Aorta (tissue), 5 donors: Measurements from ENCODE around the gene RAP1GAP2. TPM values are rescaled to one million over a fixed set of nuclear protein-coding genes. Genes with fewer than 3 reads are reported as not detected.

Experiments
- ATAC-seq: fragments of 200-7000 bp; cut with Tn5 transposase; one replicate; pipeline ENCODE4 v1.9.1; 2022; ENCODE audit warnings: moderate library complexity; ENCODE audit not compliant: low FRiP score
- DNase-seq, 2 donors: peaks; one replicate each; pipeline ENCODE4 v3.0.0-alpha.2; 2020
- H3K27ac ChIP-seq, 2 donors: one replicate each; pipeline ENCODE4 v1.5.1; 2013; ENCODE audit warnings: low read length in 2 of 2, mild to moderate bottlenecking in 2 of 2, moderate library complexity in 2 of 2, control low read depth in 1 of 2, inconsistent platforms in 1 of 2, low read depth in 1 of 2
- H3K27me3 ChIP-seq, 2 donors: one replicate each; pipeline ENCODE4 v1.6.1; 2013; ENCODE audit warnings: control low read depth in 1 of 2, low read length in 1 of 2, mild to moderate bottlenecking in 1 of 2, moderate library complexity in 1 of 2; ENCODE audit not compliant: insufficient read depth in 2 of 2, control insufficient read depth in 1 of 2
- H3K36me3 ChIP-seq, 2 donors: one replicate each; pipeline ENCODE4 v1.6.1; 2013; ENCODE audit warnings: control low read depth in 1 of 2, low read length in 1 of 2, mild to moderate bottlenecking in 1 of 2; ENCODE audit not compliant: insufficient read depth in 2 of 2, control insufficient read depth in 1 of 2
- H3K4me1 ChIP-seq, 2 donors: one replicate each; pipeline ENCODE4 v1.6.1; 2013; ENCODE audit warnings: low read length in 2 of 2, control low read depth in 1 of 2, mild to moderate bottlenecking in 1 of 2, moderate library complexity in 1 of 2; ENCODE audit not compliant: insufficient read depth in 2 of 2, control insufficient read depth in 1 of 2
- H3K4me3 ChIP-seq, 2 donors: one replicate each; pipeline ENCODE4 v1.5.1; 2013; ENCODE audit warnings: low read length in 2 of 2, control low read depth in 1 of 2, mild to moderate bottlenecking in 1 of 2
- H3K9me3 ChIP-seq: one replicate; pipeline ENCODE4 v1.6.1; 2013; ENCODE audit warnings: mild to moderate bottlenecking, low read length; ENCODE audit not compliant: control insufficient read depth
- whole genome bisulfite sequencing, 2 donors: extraction: QIAGEN DNeasy Blood & Tissue Kit; methylation state at CpG; one replicate each; pipeline ENCODE4 v1.1.7; 2013; 5-methylcytosine and 5-hydroxymethylcytosine counted together
- intact Hi-C, 2 donors: fragments of 100-400 bp; cut with DNase I; formaldehyde crosslinking; loops; one replicate each; pipeline versions ENCODE4 v1.14.2 to v1.15.0; 2022
- polyA plus RNA-seq, 2 donors: library from polyadenylated mRNA; stranded (reverse); fragments of 200-250 nt; gene quantifications; one replicate each; pipeline ENCODE4 v1.2.3, GENCODE V29; 2013
- total RNA-seq, 2 donors: library from RNA; stranded (reverse); fragmentation: NEBNext Ultra II Directional; extraction: Animal tissue kit (Norgen Biotek cat#: 25700); gene quantifications; one replicate each; pipeline ENCODE4 v1.2.1, GENCODE V29; 2021
- donor health status: healthy with polysubstance abuse.
- donor health status: Bipolar disorder and iron deficiency.
- donor health status: DM: no; HTN: no; CAD: no.
- donor health status: DM: no; HTN: no; CAD: no.
- donor health status: DM: yes; HTN: yes; CAD: no.

The RAP1GAP2 gene
- total and polyA plus RNA-seq, 4 donors = 2.0 to 7.7 (median 4.2) TPM

- no peak for ATAC-seq
- no peak overlapping the region for H3K4me3 ChIP-seq
- H3K27me3 ChIP-seq = no peaks in the 10 kb centered on the region
- no peak overlapping the region for H3K27ac ChIP-seq
- H3K4me1 ChIP-seq = no peaks in the 10 kb centered on the region
- intact Hi-C loops = no loop called here
- no peaks in the 10 kb centered on the region for H3K9me3 ChIP-seq
- no peaks in the 10 kb centered on the region for H3K36me3 ChIP-seq
- peak in 1 of 2 donors; percentile 53 for DNase-seq
- WGBS, 2 donors = 91 to 94% methylated on average over 15 of the region's 15 CpGs
Observed at GRCh38 chr17:3033248-3033640, 237.0 kb downstream of the RAP1GAP2 start.

GRCh38 chr17:3033741-3034577 is 237.7 kb downstream of the RAP1GAP2 start:
- no peaks in the 10 kb centered on the region for H3K4me1 ChIP-seq
- no peaks in the 10 kb centered on the region for H3K27me3 ChIP-seq
- WGBS, 2 donors = 82 to 85% methylated on average over 26 of the region's 26 CpGs
- no peaks in the 10 kb centered on the region for H3K36me3 ChIP-seq
- ATAC-seq (no peak), DNase-seq (peak in 1 of 2 donors; percentile 63)
- H3K9me3 ChIP-seq = no peaks in the 10 kb centered on the region
- no peak overlapping the region for H3K4me3 ChIP-seq
- intact Hi-C loops = no loop called here
- no peak overlapping the region for H3K27ac ChIP-seq

GRCh38 chr17:3034578-3034920 is 238.3 kb downstream of the RAP1GAP2 start:
- WGBS, 2 donors = 69 to 83% methylated on average over 9 of the region's 9 CpGs
- ATAC-seq = peak; percentile 41
- intact Hi-C loops = no loop called here
- no peaks in the 10 kb centered on the region for H3K27me3 ChIP-seq
- H3K36me3 ChIP-seq = no peaks in the 10 kb centered on the region
- no peak overlapping the region for H3K4me3 ChIP-seq
- no peaks in the 10 kb centered on the region for H3K4me1 ChIP-seq
- H3K9me3 ChIP-seq = no peaks in the 10 kb centered on the region
- peak in 1 of 2 donors; percentile 66 for DNase-seq
- H3K27ac ChIP-seq = no peak overlapping the region

GRCh38 chr17:3035256-3035967 is 239.2 kb downstream of the RAP1GAP2 start:
- H3K27me3 ChIP-seq = no peaks in the 10 kb centered on the region
- DNase-seq (peak in 1 of 2 donors; percentile 45), ATAC-seq (no peak)
- no peaks in the 10 kb centered on the region for H3K36me3 ChIP-seq
- 61 to 79% methylated on average over 13 of the region's 13 CpGs for WGBS, 2 donors
- no peak overlapping the region for H3K27ac ChIP-seq
- intact Hi-C loops = no loop called here
- H3K4me3 ChIP-seq = no peak overlapping the region
- H3K4me1 ChIP-seq = no peaks in the 10 kb centered on the region
- no peaks in the 10 kb centered on the region for H3K9me3 ChIP-seq

GRCh38 chr17:3035968-3036280 is 239.7 kb downstream of the RAP1GAP2 start:
- ATAC-seq (no peak), DNase-seq (no peak)
- WGBS, 2 donors = 89 to 92% methylated on average over 7 of the region's 7 CpGs
- Histone ChIP-seq H3K9me3 (no peaks in the 10 kb centered on the region), H3K4me3 (no peak overlapping the region), H3K36me3 (no peaks in the 10 kb centered on the region), H3K4me1 (no peaks in the 10 kb centered on the region), H3K27ac (no peak overlapping the region), H3K27me3 (no peaks in the 10 kb centered on the region)
- intact Hi-C loops = no loop called here

- intact Hi-C loops = no loop called here
- Histone ChIP-seq H3K27ac (no peak overlapping the region), H3K4me3 (no peak overlapping the region), H3K27me3 (no peaks in the 10 kb centered on the region), H3K9me3 (no peaks in the 10 kb centered on the region), H3K4me1 (no peaks in the 10 kb centered on the region), H3K36me3 (no peaks in the 10 kb centered on the region)
- 79 to 84% methylated on average over 6 of the region's 6 CpGs for WGBS, 2 donors
- ATAC-seq (no peak), DNase-seq (no peak)
Observed at GRCh38 chr17:3036800-3037199, 240.6 kb downstream of the RAP1GAP2 start.

- Histone ChIP-seq H3K4me1 (no peaks in the 10 kb centered on the region), H3K9me3 (no peaks in the 10 kb centered on the region), H3K27me3 (no peaks in the 10 kb centered on the region), H3K27ac (no peak overlapping the region), H3K36me3 (no peaks in the 10 kb centered on the region), H3K4me3 (no peak overlapping the region)
- ATAC-seq = no peak
- DNase-seq = peak in 1 of 2 donors; percentile 54
- 60 to 71% methylated on average over 9 of the region's 9 CpGs for WGBS, 2 donors
- intact Hi-C loops = no loop called here
Observed at GRCh38 chr17:3037259-3037658, 241.0 kb downstream of the RAP1GAP2 start.

- ATAC-seq (no peak), DNase-seq (no peak)
- H3K36me3 ChIP-seq = no peaks in the 10 kb centered on the region
- H3K4me1 ChIP-seq = no peaks in the 10 kb centered on the region
- WGBS, 2 donors = 52 to 59% methylated on average over 5 of the region's 5 CpGs
- intact Hi-C loops = no loop called here
- H3K4me3 ChIP-seq = no peak overlapping the region
- H3K27ac ChIP-seq = no peak overlapping the region
- peaks cover 3% of the 10 kb centered on the region for H3K9me3 ChIP-seq
- no peaks in the 10 kb centered on the region for H3K27me3 ChIP-seq
Observed at GRCh38 chr17:3038941-3039340, 242.7 kb downstream of the RAP1GAP2 start.

- Histone ChIP-seq H3K27ac (no peak overlapping the region), H3K4me3 (no peak overlapping the region), H3K9me3 (peaks cover 6% of the 10 kb centered on the region), H3K4me1 (no peaks in the 10 kb centered on the region), H3K36me3 (no peaks in the 10 kb centered on the region), H3K27me3 (no peaks in the 10 kb centered on the region)
- intact Hi-C loops = no loop called here
- no peak for DNase-seq
- ATAC-seq = no peak
- WGBS, 2 donors = 56 to 63% methylated on average over 6 of the region's 6 CpGs
Observed at GRCh38 chr17:3039736-3040135, 243.5 kb downstream of the RAP1GAP2 start.
